M059J (cell line): ENCODE results near the gene ROS1. TPM values are rescaled to one million over a fixed set of nuclear protein-coding genes. Genes with fewer than 3 reads are reported as not detected.
"Not testable (repeated sequence)": the region's sequence is repeated elsewhere in the genome, so short reads cannot be mapped to it uniquely, and the experiment has no call there.

Experiments
- DNase-seq: peaks from one replicate; pipeline ENCODE4 v3.0.0-alpha.2; 2012; ENCODE audit warnings: low read depth
- total RNA-seq: library from RNA; depleted of rRNA; stranded (reverse); fragments of >200 nt; shearing (Covaris generic); gene quantifications from 2 replicates; pipeline ENCODE4 v1.2.3, GENCODE V29; 2014; rRNA removed

The ROS1 gene
- 2.3 and 5.2 TPM in 2 replicates for total RNA-seq

DNA sequence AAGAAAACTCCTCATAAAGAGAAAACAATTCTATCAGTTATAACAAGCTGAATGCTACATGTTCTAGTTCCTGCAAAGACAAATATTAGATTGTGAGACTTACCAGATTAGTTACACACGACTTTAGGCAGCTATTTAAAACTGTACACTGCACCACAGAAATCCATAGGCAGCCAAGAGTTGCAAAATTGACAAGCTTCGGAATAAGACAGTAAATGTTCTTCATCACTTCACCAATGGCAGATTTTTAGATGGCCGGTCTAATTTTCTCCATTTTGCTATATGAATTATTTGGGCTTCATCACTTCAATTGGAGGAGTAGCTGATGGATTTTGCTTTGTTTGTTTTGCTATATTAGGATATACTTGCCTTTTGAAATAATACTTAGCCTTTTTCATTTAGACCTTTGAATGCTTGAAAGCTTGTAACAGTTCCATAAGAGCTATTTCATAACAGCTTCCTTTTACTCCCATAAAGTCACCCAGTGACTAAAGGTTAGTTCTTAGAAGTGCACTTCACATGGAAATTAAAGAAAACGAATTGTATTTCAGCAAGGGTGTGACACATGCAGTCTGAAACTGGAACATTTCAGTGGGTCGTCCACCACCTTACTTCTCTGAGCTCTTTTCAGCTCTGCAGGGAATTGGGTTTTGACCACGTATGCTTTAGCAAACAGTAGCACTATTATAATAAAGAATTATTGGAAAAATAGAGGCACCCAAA is at the start of gene ROS1:
Gene ROS1, minus strand, starts transcription at position 512 of the 723 bp plus-strand sequence. Its CDS starts 286 bp downstream, at position 226.
- no peak for DNase-seq

DNA sequence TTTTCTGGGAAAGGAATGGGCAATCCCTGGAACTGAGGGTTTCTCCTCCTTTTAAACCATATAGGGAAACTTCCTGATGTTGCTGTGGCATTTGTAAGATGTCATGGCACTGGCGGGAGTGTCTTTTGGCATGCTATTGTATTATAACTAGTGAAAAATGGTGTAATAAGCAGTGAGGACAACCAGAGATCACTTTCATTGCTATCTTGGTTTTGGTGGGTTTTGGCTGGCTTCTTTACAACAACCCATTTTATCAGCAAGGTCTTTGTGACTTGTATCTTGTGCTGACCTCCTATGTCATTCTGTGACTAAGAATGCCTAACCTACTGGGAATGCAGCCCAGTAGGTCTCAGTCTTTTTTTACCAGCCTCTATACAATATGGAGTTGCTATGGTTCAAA is 47.7 kb upstream of the ROS1 start:
- no peak for DNase-seq

DNA sequence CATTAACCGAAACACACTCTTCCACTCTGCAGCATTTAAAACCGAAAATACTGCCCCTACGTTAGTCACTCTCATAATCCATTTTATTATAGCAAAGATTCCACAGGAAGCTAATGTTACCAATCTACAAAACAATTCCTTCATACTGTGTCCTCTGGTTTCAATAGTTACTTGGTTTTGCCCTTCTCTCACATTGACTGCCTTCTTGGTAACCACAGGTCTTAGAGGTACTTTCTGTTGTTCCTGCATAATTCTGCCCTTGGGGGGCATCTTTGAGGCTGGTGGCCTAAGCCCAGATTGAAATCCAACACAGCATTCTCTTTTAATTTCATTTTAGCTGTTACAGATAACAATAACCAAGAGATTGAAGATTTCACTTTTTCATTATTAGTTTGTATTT is 46.9 kb upstream of the ROS1 start:
- DNase-seq = no peak

DNA sequence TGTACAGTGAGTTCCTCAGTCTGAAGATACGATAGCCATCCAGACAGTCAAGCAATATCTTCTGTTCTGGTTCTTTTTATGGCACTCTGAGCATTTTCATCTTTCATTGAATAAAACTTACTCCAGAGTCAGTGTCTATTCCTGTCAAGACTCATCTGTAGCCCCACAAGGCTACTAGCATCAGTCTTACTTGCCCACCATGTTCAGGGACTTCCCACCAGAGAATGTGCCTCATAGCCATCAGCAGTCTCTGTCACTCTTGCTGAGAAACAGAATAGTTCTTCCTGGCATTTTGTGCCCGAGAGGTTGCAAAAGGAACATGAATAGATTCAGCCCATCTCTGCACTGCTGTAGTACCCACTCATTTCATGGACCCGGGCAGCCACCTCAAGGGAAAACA is 44.0 kb upstream of the ROS1 start:
- DNase-seq = no peak

DNA sequence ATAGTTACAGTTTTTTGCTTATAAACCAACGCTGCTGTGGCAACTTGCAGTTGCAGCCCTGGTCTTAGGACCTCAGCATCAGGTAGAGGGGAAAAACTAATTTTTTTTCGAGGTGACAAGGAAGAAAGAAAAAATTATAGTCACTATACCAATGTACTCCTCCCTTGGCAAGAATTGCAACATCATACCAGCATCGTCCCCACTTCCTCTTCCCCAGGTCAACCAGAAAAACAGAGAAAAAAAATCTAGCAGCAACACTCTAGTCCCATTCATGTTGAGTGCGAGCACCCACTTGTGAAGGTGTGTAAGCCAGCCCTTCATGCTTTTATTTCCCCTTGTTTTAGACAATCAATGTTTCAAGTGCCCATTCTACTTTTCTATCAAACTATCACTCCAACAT is 43.6 kb upstream of the ROS1 start:
- DNase-seq = no peak

DNA sequence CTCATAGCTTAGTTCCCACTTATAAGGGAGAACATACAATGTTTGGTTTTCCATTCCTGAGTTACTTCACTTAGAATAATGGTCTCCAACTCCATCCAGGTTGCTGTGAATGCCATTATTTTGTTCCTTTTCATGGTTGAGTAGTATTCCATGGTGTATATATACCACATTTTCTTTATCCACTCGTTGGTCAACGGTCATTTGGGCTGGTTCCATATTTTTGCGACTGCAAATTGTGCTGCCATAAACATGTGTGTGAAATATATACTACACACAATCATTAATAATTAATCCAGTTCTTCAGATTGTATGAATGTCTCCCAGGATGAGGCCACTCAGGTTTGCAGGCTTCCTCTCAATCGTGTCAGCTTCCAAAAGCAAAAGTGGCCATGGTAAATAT is 42.8 kb upstream of the ROS1 start:
- not testable (repeated sequence) for DNase-seq

DNA sequence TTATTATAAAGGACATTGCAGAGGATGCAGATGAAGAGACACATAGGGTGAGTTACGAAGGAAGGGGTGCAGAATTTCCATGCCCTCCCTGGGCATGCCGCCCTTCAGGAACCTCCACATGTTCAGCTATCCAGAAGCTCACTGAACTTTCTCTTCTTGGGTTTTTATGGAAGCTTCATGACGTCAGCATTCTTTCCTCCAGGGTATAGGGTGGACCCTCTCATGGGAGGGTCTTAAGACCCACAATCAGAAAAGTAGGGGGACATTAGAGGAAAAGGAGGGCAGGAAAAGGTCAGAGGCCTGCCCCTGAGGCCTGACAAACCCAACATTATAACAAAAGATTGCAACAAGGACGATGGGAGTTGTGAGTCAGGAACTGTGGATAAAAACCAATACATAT is 42.1 kb upstream of the ROS1 start:
- no peak for DNase-seq

DNA sequence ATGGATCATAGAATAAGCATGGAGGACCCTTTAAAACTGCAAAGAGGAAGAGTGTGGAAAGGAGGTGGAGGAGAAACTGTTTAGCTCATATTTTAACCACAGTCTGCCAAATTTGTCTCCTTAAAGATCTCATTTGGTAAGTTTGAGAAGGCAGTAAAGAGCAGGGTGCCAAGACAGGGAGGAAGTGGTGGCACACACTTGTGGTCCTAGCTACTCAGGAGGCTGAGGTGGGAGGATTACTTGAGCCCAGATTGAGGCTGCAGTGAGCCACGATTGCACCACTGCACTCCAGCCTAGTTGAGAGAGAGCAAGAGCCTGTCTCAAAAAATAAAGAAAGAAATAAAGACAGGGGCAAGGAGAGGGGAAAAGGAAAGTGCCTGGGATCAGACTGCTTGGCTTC is 39.9 kb upstream of the ROS1 start:
- no peak for DNase-seq

DNA sequence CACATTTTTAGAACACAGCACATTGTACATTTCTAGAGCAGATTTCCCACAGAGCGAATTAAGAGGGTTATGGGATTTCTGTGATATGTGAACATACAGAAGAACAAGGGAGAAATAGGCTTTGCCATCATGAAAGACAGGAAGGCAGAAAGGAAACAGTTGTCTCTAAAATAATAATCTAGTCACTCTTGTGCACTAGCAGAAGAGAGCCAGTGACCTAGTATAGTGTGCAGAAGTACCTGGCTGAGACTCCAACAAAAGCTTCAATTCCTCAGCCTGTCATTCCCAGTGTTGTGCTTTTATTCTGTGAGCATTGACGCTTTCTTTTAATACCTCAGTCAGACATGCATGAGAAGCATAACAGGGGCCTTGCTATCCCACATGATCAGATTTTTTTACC is 39.0 kb upstream of the ROS1 start:
- no peak for DNase-seq

DNA sequence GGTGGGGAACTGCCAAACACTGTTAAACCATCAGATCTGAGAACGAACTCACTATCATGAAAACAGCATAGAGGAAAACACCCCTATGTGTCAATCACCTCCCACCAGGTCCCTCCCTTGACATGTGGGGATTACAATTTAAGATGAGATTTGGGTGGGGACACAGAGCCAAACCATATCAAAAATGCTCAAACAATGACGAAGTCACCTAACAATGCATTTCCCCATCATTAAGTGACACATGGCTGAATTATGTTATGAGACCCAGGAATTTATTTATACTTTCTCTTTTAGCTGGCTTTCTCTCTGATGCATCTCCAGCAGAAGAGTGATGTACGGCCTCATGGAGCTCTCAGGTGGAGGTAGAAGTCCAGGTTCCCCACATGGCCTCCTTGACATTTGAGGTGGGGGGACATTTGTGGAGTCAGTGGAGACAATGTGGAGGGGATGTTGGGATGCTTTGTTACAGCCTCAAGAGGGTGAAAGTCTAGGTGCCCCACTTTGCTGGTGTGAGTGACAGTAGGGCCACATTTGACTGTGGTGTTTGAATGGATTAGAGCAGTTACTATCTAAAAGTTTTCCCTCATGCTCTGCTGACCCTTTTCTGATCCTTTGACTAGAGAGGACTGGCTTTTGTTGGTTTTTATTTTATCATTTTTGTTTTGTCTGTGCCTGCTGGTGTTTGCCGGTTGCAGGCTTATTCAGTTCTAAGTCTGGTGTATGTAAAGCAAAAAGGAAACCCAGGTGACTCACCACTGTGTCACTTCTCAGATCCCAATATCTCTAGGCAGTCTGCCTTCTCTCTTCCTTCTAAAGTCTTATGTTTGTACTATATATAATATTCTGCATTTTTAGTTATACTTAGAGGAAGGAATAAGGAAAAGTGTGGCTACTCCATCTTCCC is 38.3 kb upstream of the ROS1 start:
- peak; percentile 85 for DNase-seq

DNA sequence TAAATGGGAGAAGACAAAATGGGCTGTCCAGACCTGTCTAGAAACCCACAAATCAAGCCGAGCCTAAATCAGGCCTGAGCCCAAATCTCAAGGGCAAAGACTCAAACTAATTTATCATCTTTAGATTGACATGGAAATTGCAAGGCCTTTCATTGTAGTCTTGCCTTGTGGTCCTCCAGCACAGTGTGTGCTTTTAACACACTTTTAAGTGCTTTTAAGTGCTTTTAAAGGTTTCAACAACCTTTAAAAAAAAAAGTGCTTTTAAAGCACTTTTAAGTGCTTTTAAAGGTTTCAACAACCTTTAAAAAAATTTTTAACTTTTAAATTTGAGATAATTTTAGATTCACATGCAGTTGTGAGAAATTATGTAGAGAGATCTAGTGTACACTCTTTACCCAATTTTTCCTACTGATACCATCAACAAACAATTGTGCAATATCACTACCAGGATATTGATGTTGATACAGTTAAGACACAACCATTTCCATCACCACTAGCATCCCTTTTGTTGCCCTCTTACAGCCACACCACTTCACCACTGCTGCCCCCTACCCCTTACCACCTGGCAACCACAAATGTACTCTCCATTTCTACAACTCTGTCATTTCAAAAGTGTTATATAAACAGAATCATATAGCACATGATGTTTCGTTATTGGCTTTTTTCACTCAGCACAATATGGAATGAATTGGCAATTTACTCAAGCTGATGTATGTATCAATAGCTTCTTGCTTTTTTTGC is 33.6 kb upstream of the ROS1 start:
- DNase-seq = no peak

DNA sequence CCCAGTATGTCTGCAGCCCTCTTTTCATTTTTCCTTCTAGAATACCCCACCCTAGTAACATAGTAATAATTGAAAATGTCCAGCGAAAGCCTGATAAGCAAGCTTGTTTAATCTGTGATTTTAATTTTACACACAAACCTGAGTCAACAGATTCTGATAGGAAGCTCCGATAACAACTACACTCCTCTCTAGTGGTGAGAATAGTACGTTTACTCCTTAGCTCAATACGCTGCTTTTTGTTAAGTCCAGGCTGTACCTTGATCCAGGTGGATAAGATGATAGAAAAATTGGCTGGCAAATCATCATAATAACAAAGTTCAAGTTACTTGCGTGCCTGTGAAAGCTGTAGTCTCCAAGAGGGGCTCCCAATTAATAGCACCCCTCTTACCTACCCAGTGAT is 31.3 kb upstream of the ROS1 start:
- no peak for DNase-seq

DNA sequence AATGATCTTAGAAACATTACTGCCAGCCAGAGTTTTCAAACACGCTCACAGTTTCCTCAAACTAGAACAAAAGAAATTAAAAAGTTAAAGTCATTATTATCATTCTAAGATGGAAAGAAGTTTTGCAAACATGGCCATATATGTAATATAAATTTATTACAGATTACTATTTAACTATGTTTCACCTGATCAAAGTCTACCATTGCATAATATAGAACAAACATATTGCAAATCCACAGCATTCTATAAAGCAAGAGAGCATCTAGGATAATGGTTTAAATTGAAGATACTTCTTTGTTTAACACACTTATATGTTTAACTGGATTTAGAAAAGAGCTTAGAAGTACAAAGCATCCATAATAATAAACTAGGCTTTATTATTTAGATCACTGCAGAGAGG is 30.5 kb upstream of the ROS1 start:
- no peak for DNase-seq

DNA sequence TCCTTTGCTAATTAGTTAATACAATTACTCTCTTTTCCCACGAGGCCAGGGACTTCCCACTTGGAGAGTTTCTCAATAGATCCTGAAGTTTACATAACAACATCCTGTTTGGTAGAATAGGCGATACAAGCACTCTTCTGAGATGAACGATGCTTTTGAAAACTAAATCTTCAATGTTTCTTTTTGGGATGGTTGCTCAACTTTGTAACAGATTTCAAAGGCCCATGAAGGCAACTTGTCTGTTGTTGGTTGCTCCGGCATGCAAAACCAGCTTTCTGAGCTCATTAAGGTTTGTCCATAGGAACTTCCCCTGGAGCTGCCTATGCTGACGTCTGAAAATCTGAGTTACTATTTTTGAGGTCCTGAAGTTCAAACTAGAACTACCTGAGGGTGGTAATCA is 25.9 kb upstream of the ROS1 start:
- no peak for DNase-seq

DNA sequence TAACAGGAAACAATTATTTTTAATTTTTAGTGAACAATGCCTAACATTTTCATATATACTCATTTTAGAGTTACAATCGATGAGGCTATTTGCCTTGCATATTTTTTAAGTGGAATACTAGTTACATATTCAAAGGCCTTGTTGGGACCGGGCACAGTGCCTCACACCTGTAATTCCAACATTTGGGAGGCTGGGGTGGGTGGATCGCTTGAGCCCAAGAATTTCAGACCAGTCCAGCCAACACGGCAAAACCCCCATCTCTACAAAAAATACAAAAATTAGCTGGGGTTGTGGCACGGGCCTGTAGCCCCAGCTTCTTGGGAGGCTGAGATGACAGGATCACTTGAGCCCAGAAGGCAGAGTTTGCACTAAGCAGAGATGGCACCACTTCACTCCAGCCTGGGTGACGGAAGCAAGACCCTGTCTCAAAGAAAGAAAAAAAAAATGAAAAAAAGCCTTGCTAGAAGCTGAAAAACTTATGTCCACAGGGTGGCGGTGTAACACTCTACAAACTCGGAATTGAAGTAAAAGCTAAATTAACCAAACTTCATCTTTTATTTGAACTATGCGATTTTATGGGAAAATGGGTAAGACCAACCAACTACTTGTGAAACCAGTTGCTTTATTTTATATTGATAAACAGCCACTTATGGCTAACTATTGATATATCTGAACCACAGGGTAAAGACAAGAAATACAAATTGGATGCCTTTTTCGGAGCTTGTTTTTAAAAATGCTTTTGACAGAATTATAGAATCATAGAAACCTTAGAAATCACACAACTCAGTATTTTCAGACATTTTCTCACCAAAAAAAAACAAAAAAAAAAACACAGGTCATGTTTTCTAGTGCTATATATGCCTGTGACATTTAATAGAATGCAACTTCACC is 24.1 kb upstream of the ROS1 start:
- peak; percentile 70 for DNase-seq

DNA sequence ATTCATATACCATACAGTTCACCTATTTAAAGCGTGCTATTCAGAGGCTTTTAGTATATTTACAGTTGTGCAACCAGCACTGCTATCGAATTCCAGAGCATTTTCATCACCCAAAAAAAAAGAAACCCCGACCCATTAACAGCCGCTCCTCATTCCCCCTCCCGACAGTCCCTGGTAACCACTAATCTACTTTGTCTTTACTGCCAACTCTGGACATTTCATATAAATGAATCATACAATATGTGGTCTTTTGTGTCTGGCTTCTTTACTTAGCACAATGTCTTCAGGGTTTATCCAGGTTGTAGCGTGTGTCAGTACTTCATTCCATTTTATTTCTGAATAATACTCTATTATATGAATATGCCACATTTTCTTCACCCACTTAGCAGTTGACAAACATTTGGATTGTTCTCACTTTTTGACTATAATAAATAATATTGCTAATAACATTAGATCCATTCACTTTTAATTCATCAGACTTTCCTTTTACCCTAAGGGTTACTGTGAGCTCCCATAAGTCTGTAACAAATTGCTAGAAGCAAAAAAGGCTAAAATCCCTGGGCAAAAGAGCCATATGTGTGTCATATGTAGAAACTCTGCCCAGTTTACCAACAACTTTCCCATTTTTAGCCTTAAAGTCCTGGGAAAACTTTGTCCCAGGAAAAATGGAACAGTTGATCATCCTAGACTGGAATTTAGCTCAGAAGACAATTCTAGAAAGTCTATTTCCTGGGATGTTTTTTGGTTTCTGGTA is 23.2 kb upstream of the ROS1 start:
- peak; percentile 94 for DNase-seq

DNA sequence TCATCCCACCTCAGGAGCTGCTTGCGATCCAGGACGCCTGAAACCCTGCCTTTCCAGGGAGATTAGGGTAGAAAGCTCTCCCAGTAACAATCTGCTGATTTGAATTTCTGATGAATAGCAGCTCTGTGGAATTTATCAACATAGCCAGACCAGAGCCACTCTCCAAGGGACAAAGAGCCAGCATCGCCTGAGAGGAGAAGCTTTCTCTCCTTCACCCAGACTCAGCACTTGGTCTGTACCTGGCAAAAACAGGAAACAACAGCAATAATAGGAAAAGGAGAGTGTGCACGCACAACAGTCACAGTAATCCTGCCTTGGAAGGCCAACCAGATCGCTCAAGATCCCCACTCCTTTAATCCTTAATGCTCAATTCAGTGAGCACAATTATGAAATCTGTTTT is 22.3 kb upstream of the ROS1 start:
- DNase-seq = peak; percentile 71

DNA sequence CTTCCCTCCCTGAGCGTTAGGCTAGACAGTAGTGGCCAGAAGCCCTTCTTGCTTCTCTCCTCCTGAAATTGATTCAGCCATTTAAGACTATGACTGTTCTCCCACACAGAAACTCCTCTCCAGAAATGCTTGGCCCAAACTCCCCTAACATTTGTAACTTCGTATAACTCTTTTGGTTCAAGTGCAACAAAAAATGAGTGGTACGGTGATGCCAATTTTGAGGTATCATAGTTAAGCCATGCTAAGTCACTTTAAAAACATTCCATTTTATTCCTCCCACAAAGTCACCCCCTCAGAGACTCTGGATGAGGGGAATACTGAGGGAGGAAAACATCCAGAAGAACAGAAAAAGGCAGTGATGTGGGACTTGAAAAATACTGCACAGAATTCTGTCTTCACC is 21.1 kb upstream of the ROS1 start:
- peak; percentile 13 for DNase-seq

DNA sequence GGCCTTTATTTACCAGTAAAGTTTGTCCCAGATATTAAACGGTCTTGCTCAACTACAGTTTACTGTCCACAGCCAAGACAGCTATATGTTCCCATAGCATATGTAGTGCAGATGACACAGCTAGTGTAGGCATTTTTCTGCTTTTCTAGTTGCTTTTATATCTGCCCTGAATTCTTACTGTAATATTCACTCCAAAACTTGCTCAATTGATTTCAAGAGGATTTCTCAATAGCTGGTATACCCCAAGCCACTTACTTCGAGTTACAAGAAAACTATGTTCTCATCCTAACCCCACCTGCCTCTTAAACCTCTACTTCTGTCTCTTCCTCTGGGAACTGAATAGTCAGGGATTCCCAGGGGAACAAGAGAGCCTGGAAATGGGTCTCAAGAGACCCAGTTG is 18.9 kb upstream of the ROS1 start:
- no peak for DNase-seq

DNA sequence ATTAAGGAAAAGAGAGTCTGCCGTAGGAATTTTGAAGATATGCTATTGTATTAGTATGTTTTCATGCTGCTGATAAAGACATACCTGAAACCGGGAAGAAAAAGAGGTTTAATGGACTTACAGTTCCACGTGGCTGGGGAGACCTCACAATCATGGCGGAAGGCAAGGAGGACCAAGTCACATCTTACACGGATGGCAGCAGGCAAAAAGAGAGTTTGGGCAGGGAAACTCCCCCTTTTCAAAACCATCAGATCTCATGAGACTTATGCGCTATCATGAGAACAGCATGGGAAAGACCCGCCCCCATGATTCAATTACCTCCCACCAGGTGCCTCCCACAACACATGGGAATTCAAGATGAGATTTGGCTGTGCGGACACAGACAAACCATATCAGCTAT is 16.6 kb upstream of the ROS1 start:
- DNase-seq = not testable (repeated sequence)

DNA sequence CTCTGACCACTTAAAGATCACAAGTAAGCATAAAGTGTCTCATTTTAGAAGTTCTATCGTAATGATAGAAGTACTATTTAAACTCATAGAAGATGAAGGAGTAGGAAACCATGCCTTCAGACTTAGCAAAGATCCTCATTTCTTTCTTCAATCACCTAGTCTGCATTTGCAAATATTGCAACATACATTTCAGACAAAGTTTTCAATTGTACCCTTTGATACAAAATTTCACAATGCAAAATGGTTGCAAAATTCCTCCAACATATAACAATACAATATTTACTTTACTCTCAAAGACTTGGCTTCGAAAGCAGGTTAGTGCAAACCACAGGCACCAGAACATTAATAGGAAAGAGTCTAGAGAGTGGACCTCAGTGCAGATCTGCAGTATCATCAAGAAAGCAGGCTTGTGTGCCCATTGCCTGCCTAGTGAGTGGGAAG is 16.1 kb upstream of the ROS1 start:
- peak; percentile 61 for DNase-seq
